PC-9 (cell line): ENCODE data around the gene MPIG6B. TPM values are rescaled to one million over a fixed set of nuclear protein-coding genes. Genes with fewer than 3 reads are reported as not detected.

Experiments used
- BruUV-seq: library from RNA; stranded (reverse); fragments of 400-500 nt; replicated peaks from 2 replicates; lab custom pipeline; 2021; lab: Mats Ljungman, UMichigan
- CTCF ChIA-PET: fragments of 300-600 bp; sonication (Branson Sonifier 250); formaldehyde crosslinking; loops from one replicate; lab custom pipeline; 2022; ENCODE audit warnings: antibody characterized with exemption; lab: Charles Lee
- POLR2A ChIA-PET: fragments of 300-600 bp; sonication (Branson Sonifier 250); formaldehyde crosslinking; loops from one replicate; lab custom pipeline; 2022; ENCODE audit warnings: antibody characterized with exemption; ENCODE audit not compliant: unreplicated experiment; lab: Charles Lee
- DNase-seq, 2 experiments: peaks; one replicate each; pipeline versions ENCODE4 v3.0.0 to v3.0.0-alpha.2; 2015 to 2022; ENCODE audit warnings: mixed read lengths in 1 of 2
- H2AFZ ChIP-seq: fragments of 200-600 bp; sonication (generic); 2 replicates; pipeline ENCODE4 v1.8.1; 2017; ENCODE audit warnings: antibody characterized with exemption
- H3F3A ChIP-seq: fragments of 200-600 bp; sonication (generic); 2 replicates; pipeline ENCODE4 v1.8.1; 2017; ENCODE audit warnings: antibody characterized with exemption, mild to moderate bottlenecking, low read depth; ENCODE audit not compliant: insufficient read depth
- H3K27ac ChIP-seq: fragments of 200-600 bp; sonication (generic); 2 replicates; pipeline ENCODE4 v1.6.1; 2016; ENCODE audit warnings: mixed run types
- H3K27me3 ChIP-seq: fragments of 200-600 bp; sonication (generic); 2 replicates; pipeline ENCODE4 v1.6.1; 2016; ENCODE audit warnings: low read depth, mixed run types; ENCODE audit not compliant: insufficient read depth
- H3K36me3 ChIP-seq: fragments of 200-600 bp; sonication (generic); 2 replicates; pipeline ENCODE4 v1.6.1; 2016; ENCODE audit warnings: low read depth, mixed run types
- H3K4me1 ChIP-seq: fragments of 200-600 bp; sonication (generic); replicated peaks from 2 replicates; pipeline ENCODE4 v1.6.1; 2016; ENCODE audit warnings: mixed run types; ENCODE audit not compliant: insufficient read depth
- H3K4me2 ChIP-seq: fragments of 200-600 bp; sonication (generic); 2 replicates; pipeline ENCODE4 v1.6.1; 2017; ENCODE audit warnings: mixed run types
- H3K4me3 ChIP-seq: fragments of 200-600 bp; sonication (generic); 2 replicates; pipeline ENCODE4 v1.6.1; 2016; ENCODE audit warnings: mixed run types
- H3K79me2 ChIP-seq: fragments of 200-600 bp; sonication (generic); 2 replicates; pipeline ENCODE4 v1.6.1; 2017; ENCODE audit warnings: low read depth, mixed run types
- H3K9me2 ChIP-seq: fragments of 200-600 bp; sonication (generic); 2 replicates; pipeline ENCODE4 v1.8.1; 2017; ENCODE audit warnings: mild to moderate bottlenecking; ENCODE audit not compliant: insufficient read depth
- H3K9me3 ChIP-seq: fragments of 200-600 bp; sonication (generic); 2 replicates; pipeline ENCODE4 v1.8.1; 2016; ENCODE audit warnings: low read depth; ENCODE audit not compliant: insufficient read depth
- H4K20me1 ChIP-seq: fragments of 200-600 bp; sonication (generic); 2 replicates; pipeline ENCODE4 v1.8.1; 2017; ENCODE audit not compliant: insufficient read depth
- EZH2 ChIP-seq: fragments of 200-600 bp; sonication (generic); IDR thresholded peaks from 2 replicates; pipeline ENCODE4 v1.8.0; 2017; ENCODE audit warnings: antibody characterized with exemption, low read depth
- intact Hi-C: fragments of 100-400 bp; cut with micrococcal nuclease; formaldehyde crosslinking; loops from one replicate; pipeline ENCODE4 v1.10.0; 2022; ENCODE audit not compliant: unreplicated experiment
- total RNA-seq: library from RNA; stranded (reverse); gene quantifications from 2 replicates; pipeline ENCODE4 v1.2.3, GENCODE V29; 2021
- TF ChIP-seq, protein P1 (sequence below): fragments of 200-600 bp; sonication (generic); conservative IDR thresholded peaks from 2 replicates; pipeline ENCODE4 v1.6.1; 2017; ENCODE audit warnings: mixed run types, antibody characterized with exemption, mild to moderate bottlenecking, moderate library complexity

MPIG6B gene
- total RNA-seq, 1 experiment from 2014 or later: 0.59 TPM

DNA sequence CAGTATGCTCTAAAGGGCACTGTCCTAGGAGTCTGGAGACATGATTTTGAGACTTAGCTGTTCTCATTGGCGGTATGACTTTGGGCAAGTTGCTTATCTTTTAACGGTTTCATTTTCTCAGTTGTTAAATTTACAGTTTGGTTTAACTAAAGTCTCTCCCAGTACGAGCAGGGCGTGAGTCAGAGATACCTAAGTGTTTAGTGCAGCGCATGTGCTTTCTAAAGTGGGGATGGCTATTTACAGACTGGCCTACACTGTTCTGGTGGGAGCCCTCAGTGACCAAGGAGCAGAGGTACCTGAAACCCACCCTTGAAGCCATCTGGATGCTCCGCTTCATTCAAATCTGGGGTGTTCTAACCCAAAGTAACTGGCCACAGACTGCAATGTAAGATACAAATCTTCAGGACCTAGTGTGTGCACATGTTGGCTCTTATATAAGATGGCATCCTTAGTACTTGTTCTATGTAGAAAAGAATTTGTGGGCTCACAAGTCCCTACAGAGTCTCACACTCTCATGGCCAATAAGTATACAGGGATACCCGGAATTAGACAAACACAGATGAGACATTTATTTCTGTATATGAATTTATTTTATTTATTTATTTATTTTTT, 27.3 kb downstream of the MPIG6B start:
- TF ChIP-seq, protein P1, sequence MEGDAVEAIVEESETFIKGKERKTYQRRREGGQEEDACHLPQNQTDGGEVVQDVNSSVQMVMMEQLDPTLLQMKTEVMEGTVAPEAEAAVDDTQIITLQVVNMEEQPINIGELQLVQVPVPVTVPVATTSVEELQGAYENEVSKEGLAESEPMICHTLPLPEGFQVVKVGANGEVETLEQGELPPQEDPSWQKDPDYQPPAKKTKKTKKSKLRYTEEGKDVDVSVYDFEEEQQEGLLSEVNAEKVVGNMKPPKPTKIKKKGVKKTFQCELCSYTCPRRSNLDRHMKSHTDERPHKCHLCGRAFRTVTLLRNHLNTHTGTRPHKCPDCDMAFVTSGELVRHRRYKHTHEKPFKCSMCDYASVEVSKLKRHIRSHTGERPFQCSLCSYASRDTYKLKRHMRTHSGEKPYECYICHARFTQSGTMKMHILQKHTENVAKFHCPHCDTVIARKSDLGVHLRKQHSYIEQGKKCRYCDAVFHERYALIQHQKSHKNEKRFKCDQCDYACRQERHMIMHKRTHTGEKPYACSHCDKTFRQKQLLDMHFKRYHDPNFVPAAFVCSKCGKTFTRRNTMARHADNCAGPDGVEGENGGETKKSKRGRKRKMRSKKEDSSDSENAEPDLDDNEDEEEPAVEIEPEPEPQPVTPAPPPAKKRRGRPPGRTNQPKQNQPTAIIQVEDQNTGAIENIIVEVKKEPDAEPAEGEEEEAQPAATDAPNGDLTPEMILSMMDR: no peak
- no peak for TF ChIP-seq EZH2
- POLR2A ChIA-PET: no interaction called here
- DNase-seq: no peak
- H3K27me3 ChIP-seq: no peaks in the 10 kb centered on the region
- H3F3A ChIP-seq: peaks cover 28% of the 10 kb centered on the region; the same call in 1 of the 2 replicates
- no peak overlapping the region for H3K4me2 ChIP-seq
- no peaks in the 10 kb centered on the region for H4K20me1 ChIP-seq
- CTCF ChIA-PET: no interaction called here
- H3K4me3 ChIP-seq: no peak overlapping the region
- H3K4me1 ChIP-seq: peaks cover 20% of the 10 kb centered on the region
- no peaks in the 10 kb centered on the region for H3K36me3 ChIP-seq
- intact Hi-C loops: no loop called here
- no peaks in the 10 kb centered on the region for H3K79me2 ChIP-seq
- no peak overlapping the region for H3K27ac ChIP-seq
- H3K9me3 ChIP-seq: no peaks in the 10 kb centered on the region
- no peak overlapping the region for H2AFZ ChIP-seq
- no TSS peak for BruUV-seq
- H3K9me2 ChIP-seq: no peaks in the 10 kb centered on the region

DNA sequence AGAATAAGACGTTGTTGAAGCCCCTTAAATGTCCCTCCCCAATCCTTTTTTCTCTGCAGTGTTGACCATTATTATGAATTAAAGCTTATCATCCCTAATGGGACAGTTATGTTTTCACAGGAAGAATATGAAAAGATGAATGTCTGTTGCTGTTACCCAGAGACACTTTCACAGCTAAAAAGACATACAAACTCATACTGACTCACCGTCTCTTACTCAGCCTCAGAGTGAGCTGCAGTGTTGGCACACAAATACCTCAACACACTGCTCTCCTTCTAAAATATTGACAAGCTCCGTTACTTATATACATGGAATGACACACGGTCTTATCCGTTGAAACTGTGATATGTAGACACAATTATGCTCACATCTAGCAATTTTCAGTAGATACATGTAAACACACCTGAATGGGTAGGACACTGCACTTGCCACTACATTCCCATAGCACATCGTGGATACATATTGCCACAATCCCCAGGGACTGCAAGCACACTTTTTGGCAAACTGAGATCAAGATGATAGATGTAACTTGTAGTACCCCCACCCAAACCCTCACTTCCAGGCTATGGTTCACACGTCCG, 29.7 kb downstream of the MPIG6B start:
- no peak for DNase-seq
- Histone ChIP-seq H3K4me1 (peaks cover 3% of the 10 kb centered on the region), H3K79me2 (no peaks in the 10 kb centered on the region), H3K27ac (no peak overlapping the region), H3K4me2 (no peak overlapping the region), H2AFZ (no peak overlapping the region), H3K4me3 (no peak overlapping the region), H4K20me1 (no peaks in the 10 kb centered on the region), H3K9me2 (no peaks in the 10 kb centered on the region), H3K9me3 (no peaks in the 10 kb centered on the region), H3K36me3 (no peaks in the 10 kb centered on the region), H3F3A (peaks cover 13% of the 10 kb centered on the region; the same call in 1 of the 2 replicates), H3K27me3 (no peaks in the 10 kb centered on the region)
- no peak for TF ChIP-seq EZH2
- TF ChIP-seq, protein P1: no peak
- CTCF ChIA-PET: no interaction called here
- no TSS peak for BruUV-seq
- POLR2A ChIA-PET: no interaction called here
- intact Hi-C loops: no loop called here

DNA sequence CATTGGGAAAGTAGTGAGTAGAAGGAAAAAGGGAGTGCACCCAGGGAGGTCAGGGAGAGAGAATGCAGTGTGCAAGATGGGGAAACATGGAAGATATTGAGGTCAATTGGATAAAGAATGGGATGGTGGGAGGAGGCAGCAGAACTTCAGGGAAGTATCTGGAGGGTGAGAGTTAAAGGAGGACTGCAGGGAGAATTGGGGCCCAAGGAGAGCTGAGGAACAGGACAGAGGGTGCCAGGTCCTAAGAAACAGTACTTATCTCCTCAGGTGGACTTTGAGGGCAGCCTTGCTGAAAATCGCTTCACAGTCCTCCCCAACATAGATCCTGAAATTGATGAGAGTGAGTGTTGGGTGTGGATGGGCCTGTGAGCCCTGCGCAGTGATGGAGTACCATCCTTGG, 35.1 kb downstream of the MPIG6B start:
- Histone ChIP-seq H3K79me2 (no peaks in the 10 kb centered on the region), H3K27ac (no peak overlapping the region), H3K36me3 (no peaks in the 10 kb centered on the region), H2AFZ (no peak overlapping the region), H3K4me1 (peaks cover 3% of the 10 kb centered on the region; the same call in 1 of the 2 replicates), H3K4me2 (no peak overlapping the region), H3K27me3 (no peaks in the 10 kb centered on the region), H3F3A (no peaks in the 10 kb centered on the region; the same call in 1 of the 2 replicates), H4K20me1 (no peaks in the 10 kb centered on the region), H3K9me2 (no peaks in the 10 kb centered on the region), H3K9me3 (no peaks in the 10 kb centered on the region), H3K4me3 (no peak overlapping the region)
- intact Hi-C loops: no loop called here
- POLR2A ChIA-PET: no interaction called here
- CTCF ChIA-PET: no interaction called here
- TF ChIP-seq, protein P1: no peak
- no peak for TF ChIP-seq EZH2
- no peak for DNase-seq
- no TSS peak for BruUV-seq
